Natural killer cell (primary cell): ENCODE measurements around the gene GGA3. TPM values are rescaled to one million over a fixed set of nuclear protein-coding genes. Genes with fewer than 3 reads are reported as not detected.

Experiments used
- ATAC-seq, 3 donors: fragments of 150-1000 bp in 2 of 3; fragments of 200-7000 bp in 1 of 3; cut with Tn5 transposase; 1 replicate in 1 of 3; 2 replicates in 2 of 3; pipeline ENCODE4 v1.10.0; 2021; ENCODE audit warnings: mild to moderate bottlenecking in 2 of 3, moderate library complexity in 2 of 3
- DNase-seq, 2 donors: peaks; one replicate each; pipeline versions ENCODE4 v3.0.0 to v3.0.0-alpha.2; 2013 to 2021; ENCODE audit warnings: mixed read lengths in 1 of 2
- H3K27ac ChIP-seq: one replicate; pipeline ENCODE4 v1.5.1; 2013; ENCODE audit warnings: mild to moderate bottlenecking, low read length
- H3K27me3 ChIP-seq: one replicate; pipeline ENCODE4 v1.6.1; 2013; ENCODE audit warnings: low read length; ENCODE audit not compliant: control insufficient read depth, insufficient read depth
- H3K36me3 ChIP-seq: one replicate; pipeline ENCODE4 v1.6.1; 2013; ENCODE audit warnings: low read length; ENCODE audit not compliant: control insufficient read depth, insufficient read depth
- H3K4me1 ChIP-seq: one replicate; pipeline ENCODE4 v1.6.1; 2013; ENCODE audit warnings: low read length; ENCODE audit not compliant: control insufficient read depth, insufficient read depth
- H3K4me3 ChIP-seq: one replicate; pipeline ENCODE4 v1.5.1; 2013; ENCODE audit warnings: low read length
- H3K9me3 ChIP-seq: one replicate; pipeline ENCODE4 v1.6.1; 2013; ENCODE audit warnings: low read length; ENCODE audit not compliant: control insufficient read depth, insufficient read depth
- H3K27ac Mint-ChIP-seq, 2 donors: one replicate each; pipeline ENCODE4 v1.8.0; 2022; ENCODE audit warnings: mild to moderate bottlenecking in 2 of 2, mixed read lengths in 2 of 2, moderate library complexity in 1 of 2
- H3K27me3 Mint-ChIP-seq, 2 donors: one replicate each; pipeline ENCODE4 v1.8.0; 2022; ENCODE audit warnings: low read depth in 2 of 2, mixed read lengths in 2 of 2
- H3K36me3 Mint-ChIP-seq: one replicate; pipeline ENCODE4 v1.8.0; 2022; ENCODE audit warnings: mixed read lengths
- H3K4me1 Mint-ChIP-seq, 2 donors: one replicate each; pipeline ENCODE4 v1.8.0; 2022; ENCODE audit warnings: mixed read lengths in 2 of 2
- H3K4me3 Mint-ChIP-seq: one replicate; pipeline ENCODE4 v1.8.0; 2022; ENCODE audit warnings: mild to moderate bottlenecking, moderate library complexity, mixed read lengths
- H3K9me3 Mint-ChIP-seq, 2 donors: one replicate each; pipeline ENCODE4 v1.8.0; 2022; ENCODE audit warnings: mixed read lengths in 2 of 2
- WGBS: methylation state at CpG from one replicate; pipeline ENCODE4 v1.1.7; 2013; ENCODE audit warnings: missing lambda C conversion rate; ENCODE audit not compliant: insufficient coverage; 5-methylcytosine and 5-hydroxymethylcytosine counted together
- intact Hi-C: fragments of 100-400 bp; cut with micrococcal nuclease; formaldehyde crosslinking; loops from one replicate; pipeline ENCODE4 v1.14.2; 2022
- total RNA-seq, 4 donors: library from RNA; stranded (reverse); fragments of 120-200 nt in 1 of 4; gene quantifications; one replicate each; pipeline versions ENCODE4 v1.2.3 to v1.2.4, GENCODE V29; 2013 to 2022
- TF ChIP-seq, protein P1 (sequence below): fragments of 200-600 bp; IDR thresholded peaks from one replicate; pipeline ENCODE4 v1.8.0; 2022; ENCODE audit warnings: antibody characterized with exemption

The GGA3 gene
- total RNA-seq, 3 donors from 2014 or later (not counting 1 experiment from before 2014, with no cell fraction given), result 78.1 to 97.3 (median 94.0) TPM

GRCh38 chr17:75273977-75274708 lies 12.7 kb upstream of the GGA3 start:
- no peaks in the 10 kb centered on the region for H3K36me3 Mint-ChIP-seq
- Histone ChIP-seq H3K4me3 (no peak overlapping the region), H3K9me3 (no peaks in the 10 kb centered on the region), H3K4me1 (peaks cover 32% of the 10 kb centered on the region), H3K27ac (no peak overlapping the region), H3K36me3 (peaks cover 10% of the 10 kb centered on the region), H3K27me3 (no peaks in the 10 kb centered on the region)
- H3K4me3 Mint-ChIP-seq, result peak overlapping the region; percentile 45
- H3K4me1 Mint-ChIP-seq, result peaks cover 7 to 21% of the 10 kb centered on the region in 2 donors
- intact Hi-C loops, result no loop called here
- TF ChIP-seq, protein P1, sequence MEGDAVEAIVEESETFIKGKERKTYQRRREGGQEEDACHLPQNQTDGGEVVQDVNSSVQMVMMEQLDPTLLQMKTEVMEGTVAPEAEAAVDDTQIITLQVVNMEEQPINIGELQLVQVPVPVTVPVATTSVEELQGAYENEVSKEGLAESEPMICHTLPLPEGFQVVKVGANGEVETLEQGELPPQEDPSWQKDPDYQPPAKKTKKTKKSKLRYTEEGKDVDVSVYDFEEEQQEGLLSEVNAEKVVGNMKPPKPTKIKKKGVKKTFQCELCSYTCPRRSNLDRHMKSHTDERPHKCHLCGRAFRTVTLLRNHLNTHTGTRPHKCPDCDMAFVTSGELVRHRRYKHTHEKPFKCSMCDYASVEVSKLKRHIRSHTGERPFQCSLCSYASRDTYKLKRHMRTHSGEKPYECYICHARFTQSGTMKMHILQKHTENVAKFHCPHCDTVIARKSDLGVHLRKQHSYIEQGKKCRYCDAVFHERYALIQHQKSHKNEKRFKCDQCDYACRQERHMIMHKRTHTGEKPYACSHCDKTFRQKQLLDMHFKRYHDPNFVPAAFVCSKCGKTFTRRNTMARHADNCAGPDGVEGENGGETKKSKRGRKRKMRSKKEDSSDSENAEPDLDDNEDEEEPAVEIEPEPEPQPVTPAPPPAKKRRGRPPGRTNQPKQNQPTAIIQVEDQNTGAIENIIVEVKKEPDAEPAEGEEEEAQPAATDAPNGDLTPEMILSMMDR, result no peak
- peak overlapping the region in 1 of 2 donors; percentile 72 for H3K27ac Mint-ChIP-seq
- WGBS, result 94% methylated on average over 7 of the region's 7 CpGs
- ATAC-seq (no peak), DNase-seq (peak in 1 of 2 donors; percentile 3)
- H3K27me3 Mint-ChIP-seq, result no peaks in the 10 kb centered on the region
- H3K9me3 Mint-ChIP-seq, result no peaks in the 10 kb centered on the region

DNA sequence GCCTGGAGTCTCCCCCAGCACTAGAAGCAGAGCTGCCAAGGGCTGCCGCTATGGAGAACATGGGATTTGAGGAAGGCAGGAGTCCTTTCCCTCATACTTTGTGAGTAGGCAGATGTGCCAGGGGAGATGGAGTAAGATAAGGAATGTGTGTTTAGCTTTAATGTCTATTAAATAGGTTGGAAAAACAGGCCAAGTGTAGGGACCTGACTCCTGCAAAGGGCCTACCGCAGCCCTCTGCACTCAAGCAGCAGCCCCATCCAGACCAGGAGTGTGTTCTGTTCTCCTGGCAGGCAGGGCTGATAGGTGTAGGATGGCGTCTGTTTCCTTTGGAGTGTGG lies 11.4 kb upstream of the GGA3 start:
- intact Hi-C loops, result no loop called here
- H3K4me3 Mint-ChIP-seq, result peak overlapping the region; percentile 28
- H3K4me1 Mint-ChIP-seq, result peaks cover 10 to 25% of the 10 kb centered on the region in 2 donors
- H3K27me3 ChIP-seq, result no peaks in the 10 kb centered on the region
- H3K27ac Mint-ChIP-seq, result peak overlapping the region in 1 of 2 donors; percentile 81
- H3K27me3 Mint-ChIP-seq, result no peaks in the 10 kb centered on the region
- H3K9me3 Mint-ChIP-seq, result no peaks in the 10 kb centered on the region
- H3K4me1 ChIP-seq, result peaks cover 35% of the 10 kb centered on the region
- H3K27ac ChIP-seq, result no peak overlapping the region
- DNase-seq, result peak in 1 of 2 donors; percentile 11
- H3K36me3 ChIP-seq, result peaks cover 10% of the 10 kb centered on the region
- ATAC-seq, result no peak
- no peaks in the 10 kb centered on the region for H3K9me3 ChIP-seq
- WGBS, result 88% methylated on average over 3 of the region's 3 CpGs
- no peak overlapping the region for H3K4me3 ChIP-seq
- TF ChIP-seq, protein P1, result no peak
- no peaks in the 10 kb centered on the region for H3K36me3 Mint-ChIP-seq

DNA sequence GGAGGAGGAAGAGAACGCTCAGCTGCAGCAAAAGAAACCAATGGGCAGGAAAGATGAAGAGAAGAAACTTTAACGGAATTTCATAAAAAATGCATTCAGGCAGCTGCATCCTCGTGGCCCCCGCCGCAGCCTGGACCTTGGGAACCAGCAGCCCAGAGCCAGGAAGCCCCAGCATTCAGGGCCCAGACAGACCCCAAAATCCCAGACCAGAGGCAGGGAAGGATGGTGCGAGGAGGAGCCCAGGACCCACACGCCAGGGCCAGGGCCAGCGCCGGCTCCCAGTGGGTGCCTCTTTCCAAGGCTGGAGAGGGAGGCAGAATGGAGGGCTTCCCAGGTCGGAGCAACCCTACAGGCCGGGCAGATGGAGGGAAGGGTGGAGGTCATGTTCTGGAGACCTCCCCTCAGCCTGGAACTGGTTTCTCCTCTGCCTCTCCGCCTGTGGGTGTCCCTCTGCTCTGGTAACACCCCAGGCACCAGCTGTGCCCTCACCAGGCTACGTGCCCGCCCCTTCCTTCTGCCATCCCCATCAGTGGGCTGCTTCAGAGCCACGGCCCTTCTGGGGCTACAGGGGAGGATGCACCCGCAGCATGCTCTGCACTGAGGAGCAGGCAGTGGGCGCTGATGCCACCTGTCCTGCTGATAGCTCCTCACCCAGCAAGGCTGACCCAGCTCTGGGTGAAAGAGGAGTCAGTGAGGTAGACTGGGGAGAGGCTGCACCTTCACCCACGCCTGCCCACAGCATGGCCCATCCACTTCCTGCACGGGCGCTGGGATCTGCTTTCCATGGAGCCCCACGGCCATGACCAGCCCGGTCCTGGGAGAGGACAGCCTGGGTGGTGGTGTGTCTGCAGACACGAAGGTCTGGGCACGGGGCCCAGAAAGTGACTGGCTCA lies 10.8 kb upstream of the GGA3 start:
- ATAC-seq (no peak), DNase-seq (peak in 1 of 2 donors; percentile 28)
- H3K9me3 ChIP-seq, result no peaks in the 10 kb centered on the region
- peaks cover 39% of the 10 kb centered on the region for H3K4me1 ChIP-seq
- TF ChIP-seq, protein P1, result no peak
- peak overlapping the region; percentile 81 to 91 for H3K27ac Mint-ChIP-seq
- peak overlapping the region; percentile 91 for H3K27ac ChIP-seq
- peak overlapping the region; percentile 81 for H3K4me3 ChIP-seq
- H3K36me3 ChIP-seq, result peaks cover 7% of the 10 kb centered on the region
- intact Hi-C loops, result loop anchor here (1.0 kb wide), 1 partner anchor 17 kb away; the partner anchor contains the start of gene SLC25A19
- no peaks in the 10 kb centered on the region for H3K36me3 Mint-ChIP-seq
- WGBS, result 62% methylated on average over 24 of the region's 24 CpGs
- H3K4me3 Mint-ChIP-seq, result peak overlapping the region; percentile 88
- peaks cover 10 to 25% of the 10 kb centered on the region in 2 donors for H3K4me1 Mint-ChIP-seq
- H3K9me3 Mint-ChIP-seq, result no peaks in the 10 kb centered on the region
- no peaks in the 10 kb centered on the region for H3K27me3 Mint-ChIP-seq
- H3K27me3 ChIP-seq, result no peaks in the 10 kb centered on the region
